Stomach (tissue), 4 donors: Measurements from ENCODE around the gene MIF4GD.

Experiments used
- EP300 ChIP-seq: sonication (generic); formaldehyde crosslinking; IDR thresholded peaks from one replicate; pipeline ENCODE4 v1.6.1; 2017; ENCODE audit warnings: antibody characterized with exemption
- POLR2AphosphoS5 ChIP-seq, 3 donors: sonication (generic); formaldehyde crosslinking; IDR thresholded peaks; one replicate each; pipeline ENCODE4 v1.6.1; 2016; ENCODE audit warnings: antibody characterized with exemption in 3 of 3
- TF ChIP-seq, protein P1 (sequence below), 7 experiments: fragments of 450-650 bp in 4 of 7; fragments of 200-600 bp in 3 of 7; sonication (generic) in 3 of 7; IDR thresholded peaks; one replicate each; pipeline ENCODE4 v1.5.1; 2016 to 2019; ENCODE audit warnings: antibody characterized with exemption in 7 of 7, control low read depth in 2 of 7, mild to moderate bottlenecking in 1 of 7

DNA sequence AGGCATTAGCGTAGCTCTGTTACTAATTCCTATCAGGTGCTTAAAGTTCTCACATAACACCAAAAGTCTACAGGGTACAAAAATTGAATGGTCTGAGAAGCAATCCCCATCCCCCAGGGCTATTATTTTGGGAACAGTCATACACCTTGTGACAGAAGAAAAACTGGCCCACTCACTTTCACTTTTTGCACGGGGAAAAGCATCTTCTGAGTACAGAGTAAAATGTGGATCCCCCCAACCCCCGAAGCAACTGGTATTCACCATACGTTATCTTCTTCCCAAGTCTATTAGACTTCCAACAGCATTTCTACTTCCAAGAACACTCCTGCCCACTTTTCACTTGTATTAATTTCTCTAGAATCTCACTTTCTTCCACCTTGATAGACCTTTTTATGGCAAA is 21.5 kb downstream of the MIF4GD start:
- TF ChIP-seq POLR2AphosphoS5 (IDR thresholded peaks at IDR 0.05) = no peak
- TF ChIP-seq, protein P1, sequence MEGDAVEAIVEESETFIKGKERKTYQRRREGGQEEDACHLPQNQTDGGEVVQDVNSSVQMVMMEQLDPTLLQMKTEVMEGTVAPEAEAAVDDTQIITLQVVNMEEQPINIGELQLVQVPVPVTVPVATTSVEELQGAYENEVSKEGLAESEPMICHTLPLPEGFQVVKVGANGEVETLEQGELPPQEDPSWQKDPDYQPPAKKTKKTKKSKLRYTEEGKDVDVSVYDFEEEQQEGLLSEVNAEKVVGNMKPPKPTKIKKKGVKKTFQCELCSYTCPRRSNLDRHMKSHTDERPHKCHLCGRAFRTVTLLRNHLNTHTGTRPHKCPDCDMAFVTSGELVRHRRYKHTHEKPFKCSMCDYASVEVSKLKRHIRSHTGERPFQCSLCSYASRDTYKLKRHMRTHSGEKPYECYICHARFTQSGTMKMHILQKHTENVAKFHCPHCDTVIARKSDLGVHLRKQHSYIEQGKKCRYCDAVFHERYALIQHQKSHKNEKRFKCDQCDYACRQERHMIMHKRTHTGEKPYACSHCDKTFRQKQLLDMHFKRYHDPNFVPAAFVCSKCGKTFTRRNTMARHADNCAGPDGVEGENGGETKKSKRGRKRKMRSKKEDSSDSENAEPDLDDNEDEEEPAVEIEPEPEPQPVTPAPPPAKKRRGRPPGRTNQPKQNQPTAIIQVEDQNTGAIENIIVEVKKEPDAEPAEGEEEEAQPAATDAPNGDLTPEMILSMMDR (IDR thresholded peaks at IDR 0.05) = no peak
- TF ChIP-seq EP300 = no peak
